Peyer's patch (tissue), 4 donors: Measurements from ENCODE around the gene CCDC85B. TPM values are rescaled to one million over a fixed set of nuclear protein-coding genes. Genes with fewer than 3 reads are reported as not detected.

Experiments
- DNase-seq, 3 donors: peaks; one replicate each; pipeline ENCODE4 v3.0.0-alpha.2; 2017 to 2019
- H3K27ac ChIP-seq, 4 donors: fragments of 200-600 bp; sonication (generic); one replicate each; pipeline ENCODE4 v1.5.1; 2016 to 2019
- H3K27me3 ChIP-seq, 2 donors: fragments of 200-600 bp; sonication (generic); one replicate each; pipeline ENCODE4 v1.5.1; 2019
- H3K36me3 ChIP-seq, 3 donors: fragments of 200-600 bp; sonication (generic); one replicate each; pipeline ENCODE4 v1.5.1; 2016 to 2019
- H3K4me1 ChIP-seq, 4 donors: fragments of 200-600 bp; sonication (generic); one replicate each; pipeline ENCODE4 v1.5.1; 2016 to 2019
- H3K4me3 ChIP-seq, 4 donors: fragments of 200-600 bp; sonication (generic); 1 replicate in 3 of 4; 2 replicates in 1 of 4; pipeline ENCODE4 v1.5.1; 2016 to 2019; ENCODE audit warnings: mild to moderate bottlenecking in 1 of 4
- H3K9me3 ChIP-seq, 4 donors: fragments of 200-600 bp; sonication (generic); one replicate each; pipeline ENCODE4 v1.5.1; 2016 to 2019; ENCODE audit warnings: mild to moderate bottlenecking in 1 of 4
- POLR2A ChIP-seq, 2 donors: fragments of 450-650 bp; IDR thresholded peaks; one replicate each; pipeline ENCODE4 v1.5.1; 2017; ENCODE audit warnings: antibody characterized with exemption in 2 of 2, mild to moderate bottlenecking in 2 of 2, moderate library complexity in 2 of 2
- total RNA-seq, 4 donors: library from RNA; depleted of rRNA; stranded (reverse); fragments of >200 nt; gene quantifications; one replicate each; pipeline ENCODE4 v1.1.0, GENCODE V29; 2016
- TF ChIP-seq, protein P1 (sequence below), 6 experiments: fragments of 450-650 bp in 4 of 6; fragments of 200-600 bp in 2 of 6; sonication (generic) in 1 of 6; IDR thresholded peaks; one replicate each; pipeline ENCODE4 v1.5.1; 2017 to 2019; ENCODE audit warnings: antibody characterized with exemption in 6 of 6, mild to moderate bottlenecking in 3 of 6, moderate library complexity in 1 of 6

CCDC85B gene
- total RNA-seq, 4 donors from 2014 or later, result 3.5 to 12.4 (median 7.4) TPM

DNA sequence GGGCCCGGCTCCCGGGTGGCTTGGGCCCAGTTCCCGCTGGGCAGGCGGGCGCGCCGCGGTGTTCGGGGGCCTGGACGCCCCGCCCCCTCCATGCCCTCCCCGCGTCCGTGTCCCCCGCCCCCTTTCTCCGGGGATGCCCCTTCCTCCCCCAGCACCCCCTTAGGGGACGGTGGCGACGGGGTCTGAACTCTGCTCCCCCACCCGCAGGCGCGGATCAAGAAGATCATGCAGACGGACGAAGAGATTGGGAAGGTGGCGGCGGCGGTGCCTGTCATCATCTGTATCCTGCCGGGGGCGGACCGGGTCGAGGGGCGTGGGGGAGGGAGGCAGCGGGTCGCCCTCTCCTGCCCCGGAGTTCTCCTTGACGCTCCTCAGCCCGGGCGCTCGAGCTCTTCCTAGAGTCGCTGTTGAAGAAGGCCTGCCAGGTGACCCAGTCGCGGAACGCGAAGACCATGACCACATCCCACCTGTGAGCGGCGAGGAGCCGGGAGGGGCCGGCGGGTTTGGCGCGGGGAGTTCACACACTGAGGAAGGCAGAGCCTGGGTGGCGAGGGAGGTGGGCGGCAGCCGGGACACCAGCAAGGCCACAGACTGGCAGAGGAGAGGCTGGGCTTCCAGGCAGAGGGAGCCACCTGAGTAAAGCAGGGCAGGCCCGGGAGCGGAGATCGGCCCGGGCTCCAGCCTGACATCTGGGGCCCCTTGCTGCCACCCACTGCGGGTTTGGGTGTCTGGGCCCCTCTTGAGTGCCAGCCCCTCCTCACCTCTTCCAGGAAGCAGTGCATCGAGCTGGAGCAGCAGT lies 29.3 kb downstream of the CCDC85B start:
- no peaks in the 10 kb centered on the region for H3K27me3 ChIP-seq
- peak overlapping the region; percentile 83 to 98 (median 90) for H3K27ac ChIP-seq
- H3K4me1 ChIP-seq, result peaks cover 2 to 48% (median 21%) of the 10 kb centered on the region in 4 donors
- H3K9me3 ChIP-seq, result no peaks in the 10 kb centered on the region
- peak overlapping the region; percentile 94 to 99 (median 97) for H3K4me3 ChIP-seq
- TF ChIP-seq POLR2A (IDR thresholded peaks at IDR 0.05), result no peak
- TF ChIP-seq, protein P1, sequence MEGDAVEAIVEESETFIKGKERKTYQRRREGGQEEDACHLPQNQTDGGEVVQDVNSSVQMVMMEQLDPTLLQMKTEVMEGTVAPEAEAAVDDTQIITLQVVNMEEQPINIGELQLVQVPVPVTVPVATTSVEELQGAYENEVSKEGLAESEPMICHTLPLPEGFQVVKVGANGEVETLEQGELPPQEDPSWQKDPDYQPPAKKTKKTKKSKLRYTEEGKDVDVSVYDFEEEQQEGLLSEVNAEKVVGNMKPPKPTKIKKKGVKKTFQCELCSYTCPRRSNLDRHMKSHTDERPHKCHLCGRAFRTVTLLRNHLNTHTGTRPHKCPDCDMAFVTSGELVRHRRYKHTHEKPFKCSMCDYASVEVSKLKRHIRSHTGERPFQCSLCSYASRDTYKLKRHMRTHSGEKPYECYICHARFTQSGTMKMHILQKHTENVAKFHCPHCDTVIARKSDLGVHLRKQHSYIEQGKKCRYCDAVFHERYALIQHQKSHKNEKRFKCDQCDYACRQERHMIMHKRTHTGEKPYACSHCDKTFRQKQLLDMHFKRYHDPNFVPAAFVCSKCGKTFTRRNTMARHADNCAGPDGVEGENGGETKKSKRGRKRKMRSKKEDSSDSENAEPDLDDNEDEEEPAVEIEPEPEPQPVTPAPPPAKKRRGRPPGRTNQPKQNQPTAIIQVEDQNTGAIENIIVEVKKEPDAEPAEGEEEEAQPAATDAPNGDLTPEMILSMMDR (IDR thresholded peaks at IDR 0.05), result no peak
- peaks cover 0 to 18% (median 0%) of the 10 kb centered on the region in 3 donors for H3K36me3 ChIP-seq
- peak; percentile 63 to 74 (median 69) for DNase-seq

DNA sequence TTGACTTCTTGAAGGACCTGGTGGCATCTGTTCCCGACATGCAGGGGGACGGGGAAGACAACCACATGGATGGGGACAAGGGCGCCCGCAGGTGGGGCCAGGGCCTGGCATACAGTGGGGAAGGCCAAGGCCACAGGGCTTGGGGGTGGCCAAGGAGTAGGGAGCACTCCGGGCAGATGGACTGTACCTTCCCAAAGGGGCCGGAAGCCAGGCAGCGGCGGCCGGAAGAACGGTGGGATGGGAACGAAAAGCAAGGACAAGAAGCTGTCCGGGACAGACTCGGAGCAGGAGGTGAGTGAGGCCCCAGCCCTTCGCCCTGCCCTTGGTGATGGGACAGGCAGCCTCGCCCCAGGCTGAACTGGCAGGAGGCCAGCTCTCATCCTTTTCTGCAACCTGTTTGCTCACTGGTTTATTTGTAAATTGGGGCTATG lies 29.9 kb downstream of the CCDC85B start:
- Histone ChIP-seq H3K36me3 (peaks cover 0 to 18% (median 0%) of the 10 kb centered on the region in 3 donors), H3K4me1 (peaks cover 2 to 42% (median 21%) of the 10 kb centered on the region in 4 donors), H3K27me3 (no peaks in the 10 kb centered on the region), H3K27ac (peak overlapping the region in 3 of 4 donors; percentile 15 to 98 (median 86)), H3K9me3 (no peaks in the 10 kb centered on the region), H3K4me3 (peak overlapping the region; percentile 94 to 99 (median 97))
- TF ChIP-seq, protein P1 (IDR thresholded peaks at IDR 0.05), result no peak
- no peak for TF ChIP-seq POLR2A (IDR thresholded peaks at IDR 0.05)
- DNase-seq, result no peak

DNA sequence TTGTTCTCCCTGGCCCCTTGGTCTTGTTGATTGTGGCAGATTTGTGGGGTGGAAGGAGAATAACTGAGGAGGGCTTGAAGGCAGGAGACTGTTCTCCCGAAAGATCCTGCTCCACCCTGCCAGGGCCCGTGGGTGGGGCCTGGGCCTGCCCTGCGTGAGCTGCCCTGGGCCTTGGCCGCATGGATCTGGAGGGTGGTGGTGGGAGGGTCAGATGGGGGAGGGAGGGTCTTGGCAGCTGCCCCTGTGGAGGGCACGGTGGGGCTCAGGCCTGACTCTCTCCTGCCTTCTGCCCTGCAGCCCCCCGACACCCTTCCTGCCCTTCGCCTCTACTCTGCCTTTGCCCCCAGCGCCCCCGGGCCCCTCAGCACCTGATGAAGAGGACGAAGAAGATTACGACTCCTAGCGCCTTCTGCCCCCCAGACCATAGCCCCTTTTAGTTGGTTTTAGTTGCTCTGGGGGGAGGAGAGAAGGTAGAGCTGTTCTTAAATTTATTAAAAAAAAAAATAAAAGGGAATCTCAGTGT lies 30.6 kb downstream of the CCDC85B start:
- no peak for DNase-seq
- H3K36me3 ChIP-seq, result peaks cover 0 to 18% (median 0%) of the 10 kb centered on the region in 3 donors
- no peak overlapping the region for H3K4me3 ChIP-seq
- H3K27me3 ChIP-seq, result no peaks in the 10 kb centered on the region
- H3K9me3 ChIP-seq, result no peaks in the 10 kb centered on the region
- H3K4me1 ChIP-seq, result peaks cover 2 to 35% (median 21%) of the 10 kb centered on the region in 4 donors
- no peak overlapping the region for H3K27ac ChIP-seq
- TF ChIP-seq, protein P1 (IDR thresholded peaks at IDR 0.05), result no peak

DNA sequence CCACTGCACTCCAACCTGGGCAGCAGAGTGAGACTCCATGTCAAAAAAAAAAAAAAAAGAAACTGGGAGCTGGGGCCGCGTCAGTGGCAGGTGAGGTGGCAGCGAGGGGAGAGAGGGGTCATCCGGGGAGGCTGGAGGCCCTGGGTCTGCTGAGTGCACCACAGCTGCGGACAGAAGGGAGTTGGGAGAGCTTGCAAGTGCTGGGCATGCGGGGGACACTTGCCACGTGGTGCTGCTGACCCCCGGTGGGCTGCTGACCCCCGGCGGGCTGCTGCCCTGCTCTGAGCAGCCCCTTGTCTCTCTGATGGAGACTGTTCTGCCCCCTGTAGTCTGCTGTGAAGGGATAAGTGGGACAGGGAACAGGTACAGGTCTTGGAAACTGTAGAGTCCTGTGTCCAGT lies 31.4 kb downstream of the CCDC85B start:
- Histone ChIP-seq H3K27me3 (no peaks in the 10 kb centered on the region), H3K27ac (no peak overlapping the region), H3K36me3 (peaks cover 0 to 18% (median 0%) of the 10 kb centered on the region in 3 donors), H3K4me1 (peaks cover 2 to 27% (median 21%) of the 10 kb centered on the region in 4 donors), H3K4me3 (no peak overlapping the region), H3K9me3 (no peaks in the 10 kb centered on the region)
- TF ChIP-seq POLR2A (IDR thresholded peaks at IDR 0.05), result no peak
- TF ChIP-seq, protein P1 (IDR thresholded peaks at IDR 0.05), result no peak
- no peak for DNase-seq

DNA sequence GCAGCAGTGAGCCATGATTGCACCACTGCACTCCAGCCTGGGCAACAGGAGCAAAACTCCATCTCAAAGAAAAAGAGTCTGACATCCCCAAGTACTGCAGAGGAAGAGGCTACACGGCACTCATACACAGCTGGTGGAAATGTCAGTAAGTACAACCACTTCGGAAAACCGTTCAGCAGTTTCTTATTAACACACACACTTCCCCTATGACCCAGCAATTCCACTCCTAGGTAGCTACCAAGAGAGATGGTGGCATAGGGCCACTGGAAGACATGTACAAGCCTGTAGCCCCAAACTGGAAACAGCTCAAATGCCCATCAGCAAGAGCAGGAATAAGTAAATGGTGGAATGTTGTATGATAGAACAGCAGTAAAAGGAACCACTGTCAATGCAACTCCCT lies 32.1 kb downstream of the CCDC85B start:
- H3K9me3 ChIP-seq, result no peaks in the 10 kb centered on the region
- TF ChIP-seq, protein P1 (IDR thresholded peaks at IDR 0.05), result no peak
- TF ChIP-seq POLR2A (IDR thresholded peaks at IDR 0.05), result no peak
- H3K36me3 ChIP-seq, result peaks cover 0 to 18% (median 0%) of the 10 kb centered on the region in 3 donors

More for the DNA sequence above, 32.1 kb downstream of the CCDC85B start:
- H3K4me3 ChIP-seq, result no peak overlapping the region
- H3K4me1 ChIP-seq, result peaks cover 2 to 24% (median 14%) of the 10 kb centered on the region in 4 donors
- no peak for DNase-seq
- H3K27ac ChIP-seq, result no peak overlapping the region
- no peaks in the 10 kb centered on the region for H3K27me3 ChIP-seq
